EL (cell line): Measurements from ENCODE around the gene ZFAND2A.
"Not testable (repeated sequence)": the region's sequence is repeated elsewhere in the genome, so short reads cannot be mapped to it uniquely, and the experiment has no call there.

Source experiments
- DNase-seq: peaks from one replicate; pipeline ENCODE4 v3.0.0-alpha.2; 2016

Gene ZFAND2A, protein sequence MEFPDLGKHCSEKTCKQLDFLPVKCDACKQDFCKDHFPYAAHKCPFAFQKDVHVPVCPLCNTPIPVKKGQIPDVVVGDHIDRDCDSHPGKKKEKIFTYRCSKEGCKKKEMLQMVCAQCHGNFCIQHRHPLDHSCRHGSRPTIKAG

GRCh38 chr7:1159891-1160669, at the start of gene ZFAND2A:
TSS of gene ZFAND2A (minus strand) at chr7:1160196. CDS start at chr7:1158212, 1,984 bp downstream.
- peak; percentile 97 for DNase-seq

DNA sequence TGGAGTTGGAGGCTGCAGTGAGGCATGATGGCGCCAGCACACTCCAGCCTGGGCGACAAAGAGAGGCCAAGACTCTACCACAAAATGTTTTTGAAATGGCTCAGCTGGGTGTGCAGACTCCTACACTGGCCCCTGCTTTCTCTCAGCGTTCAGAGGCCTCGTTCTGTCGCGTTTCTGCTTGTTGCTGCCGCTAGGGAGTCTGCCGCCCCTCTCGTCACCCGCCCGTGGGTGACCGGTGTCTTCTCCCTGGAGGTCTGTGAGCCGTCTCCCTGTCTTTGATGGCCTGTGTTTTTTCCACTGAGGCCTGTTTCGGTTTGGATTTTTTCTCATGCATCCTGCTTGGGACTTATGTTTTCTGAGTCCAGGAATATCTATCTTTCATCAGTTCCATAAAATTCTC, 49.1 kb upstream of the ZFAND2A start:
- no peak for DNase-seq

- DNase-seq, result not testable (repeated sequence)
Observed at GRCh38 chr7:1205742-1206141, 45.7 kb upstream of the ZFAND2A start.

DNA sequence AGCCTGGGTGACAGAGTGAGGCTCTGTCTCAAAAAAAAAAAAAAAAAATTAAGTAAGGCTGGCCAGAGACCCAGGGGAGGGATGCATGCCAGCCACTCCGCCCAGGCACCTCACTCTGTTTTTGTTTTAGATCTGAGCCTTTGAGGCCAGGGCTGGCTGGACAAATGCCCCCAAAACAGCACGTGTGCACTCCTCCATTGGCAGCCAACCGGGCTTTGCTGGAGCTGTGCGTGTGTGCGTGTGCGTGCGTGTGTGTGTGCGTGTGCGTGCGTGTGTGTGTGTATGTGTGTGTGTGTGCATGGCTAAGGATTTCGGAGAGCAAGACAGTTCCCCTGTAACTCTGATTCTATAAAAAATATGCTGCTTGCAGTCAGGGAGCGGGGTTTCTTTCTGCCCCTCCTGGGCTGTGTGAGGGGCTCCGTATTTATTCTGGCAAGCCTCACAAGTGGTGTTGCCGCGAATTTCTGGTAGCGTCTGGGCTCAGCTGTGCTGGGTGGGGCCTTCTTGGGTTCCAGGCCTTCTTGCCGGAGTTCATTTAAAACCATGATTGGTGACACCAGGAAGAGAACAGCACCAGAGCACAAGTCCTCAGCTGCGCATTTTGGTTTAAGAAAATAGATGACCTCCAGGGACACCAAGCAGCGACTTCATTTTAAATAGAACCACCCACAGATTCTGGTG, 44.6 kb upstream of the ZFAND2A start:
- no peak for DNase-seq

- not testable (repeated sequence) for DNase-seq
Observed at GRCh38 chr7:1202914-1203313, 42.9 kb upstream of the ZFAND2A start.

- DNase-seq, result no peak
Observed at GRCh38 chr7:1201916-1202315, 41.9 kb upstream of the ZFAND2A start.

GRCh38 chr7:1200045-1200444, 40.0 kb upstream of the ZFAND2A start:
- no peak for DNase-seq

DNA sequence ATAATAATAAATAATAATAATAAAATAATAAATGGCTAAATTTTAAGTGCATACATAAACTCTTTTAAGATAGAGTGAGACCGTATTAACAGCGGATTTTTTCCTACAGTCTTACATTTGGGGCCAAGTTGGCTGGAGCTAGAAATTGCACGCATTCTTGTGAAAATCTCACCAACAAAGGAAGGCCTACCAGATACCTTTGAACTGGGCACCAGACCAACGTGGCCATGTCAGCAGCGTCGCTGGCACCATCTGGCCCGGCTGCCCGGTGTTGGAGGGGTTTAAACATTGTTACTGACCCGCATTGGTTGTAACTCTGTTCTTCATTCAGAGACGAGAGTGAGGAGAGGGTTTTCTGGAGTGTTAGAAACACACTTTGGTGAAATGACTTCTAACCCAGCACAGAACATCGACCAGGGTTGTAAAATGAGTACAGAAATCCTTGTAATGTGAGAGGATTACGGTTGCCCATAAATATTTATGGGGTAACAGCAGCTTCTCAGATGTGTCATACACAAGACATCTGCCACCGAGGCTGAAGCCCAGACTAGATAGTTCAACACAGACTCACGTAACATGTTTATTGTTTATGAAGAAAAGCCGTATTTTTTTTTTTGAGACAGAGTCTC, 38.1 kb upstream of the ZFAND2A start:
- DNase-seq, result peak; percentile 90

DNA sequence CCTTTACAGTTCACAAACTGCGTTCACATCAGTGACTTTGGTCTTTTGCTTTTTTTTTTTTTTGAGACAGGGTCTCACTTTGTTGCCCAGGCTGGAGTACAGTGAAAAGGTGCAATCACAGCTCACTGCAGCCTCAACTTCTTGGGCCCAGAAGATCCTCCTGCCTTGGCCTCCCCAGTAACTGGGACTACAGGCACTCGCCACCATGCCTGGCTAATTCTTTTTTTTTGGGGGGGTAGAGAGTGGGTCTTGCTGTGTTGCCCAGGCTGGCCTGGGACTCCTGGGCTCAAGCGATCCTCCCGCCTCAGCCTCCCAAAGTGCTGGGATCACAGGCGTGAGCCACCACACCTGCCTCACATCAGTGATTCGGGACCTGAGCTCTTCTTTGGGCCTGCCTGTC, 37.0 kb upstream of the ZFAND2A start:
- DNase-seq, result no peak

GRCh38 chr7:1196441-1196840, 36.4 kb upstream of the ZFAND2A start:
- DNase-seq, result not testable (repeated sequence)

GRCh38 chr7:1193593-1194424, 33.8 kb upstream of the ZFAND2A start:
- peak; percentile 45 for DNase-seq

- peak; percentile 83 for DNase-seq
Observed at GRCh38 chr7:1192171-1192676, 32.2 kb upstream of the ZFAND2A start.

GRCh38 chr7:1189986-1190772, 30.2 kb upstream of the ZFAND2A start:
- DNase-seq, result no peak

DNA sequence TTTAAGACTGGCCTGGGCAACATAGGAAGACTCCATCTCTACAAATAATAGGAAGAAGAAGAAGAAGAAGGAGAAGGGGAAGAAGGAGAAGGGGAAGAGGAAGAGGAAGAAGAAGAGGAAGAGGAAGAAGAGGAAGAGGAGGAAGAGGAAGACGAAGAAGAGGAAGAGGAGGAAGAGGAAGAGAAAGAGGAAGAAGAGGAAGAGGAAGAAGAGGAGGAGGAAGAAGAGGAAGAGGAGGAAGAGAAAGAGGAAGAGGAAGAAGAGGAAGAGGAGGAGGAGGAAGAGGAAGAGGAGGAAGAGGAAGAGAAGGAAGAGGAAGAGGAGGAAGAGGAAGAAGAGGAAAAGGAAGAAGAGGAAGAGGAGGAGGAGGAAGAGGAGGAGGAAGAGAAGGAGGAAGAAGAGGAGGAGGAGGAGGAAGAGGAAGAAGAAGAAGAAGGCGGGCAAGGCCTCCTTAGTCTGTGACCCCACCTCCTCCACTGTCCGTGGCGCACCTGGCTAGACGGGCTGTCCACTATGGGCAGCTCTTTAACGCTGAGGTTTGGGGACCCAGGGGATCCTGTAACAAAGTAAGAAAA, 28.8 kb upstream of the ZFAND2A start:
- DNase-seq, result no peak

DNA sequence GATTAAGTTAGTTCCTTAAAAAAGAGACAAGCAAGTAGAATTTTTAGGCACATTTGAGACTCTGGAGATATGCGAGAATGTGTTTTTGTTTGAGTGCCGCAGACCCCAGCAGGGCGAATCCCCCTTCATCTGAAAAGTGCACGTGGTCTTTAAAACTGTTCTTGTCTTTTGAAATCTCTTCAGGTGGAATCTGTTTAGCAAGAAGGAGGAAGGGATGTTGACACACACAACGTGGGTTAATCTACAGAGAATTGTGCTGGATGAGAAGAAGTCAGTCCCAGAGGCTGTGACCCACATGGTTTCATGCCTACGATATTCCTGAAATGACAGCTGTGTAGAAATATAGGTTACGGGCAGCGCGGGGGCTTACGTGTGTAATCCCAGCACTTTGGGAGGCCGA, 27.1 kb upstream of the ZFAND2A start:
- DNase-seq, result no peak

DNA sequence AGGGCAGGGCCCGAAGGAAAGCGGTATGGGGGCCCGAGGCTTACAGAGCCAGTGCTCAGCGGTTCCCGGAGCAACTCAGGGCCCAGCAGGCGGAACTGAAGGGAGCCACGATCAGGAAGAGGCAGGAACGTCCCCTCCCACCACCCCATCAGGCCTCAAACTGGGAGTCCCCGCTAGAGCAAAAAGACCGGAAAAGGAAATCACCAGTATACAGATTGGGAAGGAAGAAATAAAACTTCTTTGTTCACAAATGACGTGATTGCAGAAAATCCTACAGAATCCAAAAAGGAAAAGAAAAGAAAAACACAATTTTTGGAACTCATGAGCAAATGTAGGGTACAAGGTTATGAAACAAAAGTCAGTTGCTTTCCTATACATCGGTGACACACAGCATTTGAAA, 21.6 kb upstream of the ZFAND2A start:
- DNase-seq, result no peak

GRCh38 chr7:1181031-1181430, 21.0 kb upstream of the ZFAND2A start:
- no peak for DNase-seq

- peak; percentile 60 for DNase-seq
Observed at GRCh38 chr7:1176891-1177373, 16.9 kb upstream of the ZFAND2A start.

DNA sequence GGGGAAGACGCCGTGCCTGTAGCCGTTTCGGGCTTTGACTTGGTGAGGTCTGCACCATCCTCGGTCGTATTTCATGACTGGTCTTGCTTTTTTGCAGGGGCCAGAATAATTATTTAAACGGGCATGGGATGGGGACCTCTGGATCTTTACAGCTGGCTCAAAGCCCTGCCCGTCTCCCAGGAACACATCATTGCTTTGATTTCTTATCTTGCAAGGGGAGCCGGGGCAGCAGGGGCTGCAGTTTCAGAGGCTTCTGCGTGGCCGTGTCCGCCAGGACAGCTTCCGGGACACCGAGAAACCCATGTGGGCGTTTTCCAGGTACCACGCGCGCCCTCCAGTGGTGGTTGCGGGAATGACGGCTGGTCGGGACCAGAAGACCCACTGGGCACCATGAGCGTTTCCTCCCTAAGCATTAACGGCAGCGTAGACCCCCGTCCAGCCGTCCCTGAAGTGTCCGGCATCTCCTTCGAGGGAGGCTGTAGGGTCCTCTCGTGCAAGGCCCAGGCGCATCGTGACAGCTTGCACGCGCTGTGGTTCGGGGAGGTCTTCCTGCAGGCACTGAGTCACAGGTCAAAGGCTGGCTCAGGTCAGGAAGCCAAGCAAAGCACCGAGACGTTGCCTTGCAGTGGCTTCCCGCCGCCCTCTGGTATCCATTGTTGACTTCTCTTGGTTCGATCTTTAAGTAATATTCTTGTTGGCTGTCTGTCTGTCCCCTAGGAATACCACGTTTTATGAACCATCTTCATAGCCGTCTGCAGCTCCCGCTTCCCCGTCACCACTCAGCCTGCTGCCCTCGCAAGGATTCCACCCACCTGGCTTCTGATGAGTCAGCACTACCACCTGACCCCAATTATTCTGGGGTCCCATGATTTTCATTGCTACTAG, 16.2 kb upstream of the ZFAND2A start:
- DNase-seq, result peak; percentile 79

DNA sequence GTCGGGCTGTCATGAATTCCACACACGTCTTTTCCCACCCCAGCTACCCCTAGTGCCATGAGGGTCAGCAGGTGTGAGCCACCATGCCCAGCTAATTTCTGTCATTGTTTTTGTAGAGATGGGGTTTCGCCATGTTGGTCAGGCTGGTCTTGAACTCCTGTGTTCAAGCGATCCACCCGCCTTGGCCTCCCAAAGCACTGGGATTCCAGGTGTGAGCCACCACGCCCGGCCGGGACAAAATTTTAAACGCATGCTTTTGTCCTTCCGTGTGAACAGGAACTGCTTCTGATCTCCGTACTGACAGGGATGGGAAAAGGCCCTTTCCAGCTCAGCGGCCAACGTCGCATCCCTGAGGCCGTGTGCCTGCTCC, 15.6 kb upstream of the ZFAND2A start:
- no peak for DNase-seq
